DMS53 (cell line): ENCODE results near the gene EVI5.
"Not testable (repeated sequence)": the region's sequence is repeated elsewhere in the genome, so short reads cannot be mapped to it uniquely, and the experiment has no call there.

Source experiments
- DNase-seq: peaks from one replicate; lab custom pipeline; 2025; lab: John Stamatoyannopoulos, UW

Gene EVI5

DNA sequence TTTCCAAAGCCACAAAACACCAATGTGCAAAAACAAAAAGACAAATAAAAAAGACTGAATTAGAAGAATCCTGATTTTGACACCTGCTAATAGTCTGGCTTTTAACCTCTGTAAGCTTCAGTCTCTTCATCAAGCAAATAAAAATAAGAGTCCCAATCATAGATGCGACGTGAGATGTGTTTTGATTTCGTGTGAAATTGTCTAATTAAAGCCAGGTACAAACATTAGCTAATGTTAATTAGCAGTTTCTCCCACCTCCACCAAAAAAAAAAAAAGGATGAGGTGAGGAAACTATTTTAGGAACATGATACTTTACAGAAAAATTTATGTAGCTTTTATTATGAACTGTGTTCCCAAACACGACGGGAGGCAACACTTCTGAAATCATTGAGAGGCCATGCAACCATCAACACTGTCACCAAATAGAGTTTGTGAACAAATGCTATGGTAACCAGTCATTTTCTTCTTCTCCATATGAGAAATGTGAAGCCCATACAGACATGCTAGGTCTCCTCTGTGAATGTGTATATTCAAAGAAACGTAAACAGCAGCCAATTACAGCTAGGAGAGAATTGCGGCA, 6.7 kb upstream of the EVI5 start:
- no peak for DNase-seq

DNA sequence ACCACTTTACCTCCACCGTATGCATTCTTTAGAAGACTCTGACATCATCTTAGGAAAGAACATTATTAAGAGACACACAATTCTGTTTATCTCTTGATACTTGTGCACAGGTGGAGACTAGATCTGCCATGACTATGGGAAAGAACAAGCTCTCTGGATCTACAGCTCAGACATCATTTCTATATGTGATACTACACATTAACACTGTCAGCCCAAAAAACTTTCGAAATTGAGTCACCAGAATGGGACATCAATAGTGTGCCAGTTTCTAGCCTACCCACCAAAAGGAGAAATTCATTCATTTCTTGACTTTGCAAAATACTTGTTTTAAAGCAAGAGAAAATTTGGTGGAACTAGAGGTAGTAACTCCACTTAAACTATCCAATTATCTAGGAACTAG, 6.0 kb upstream of the EVI5 start:
- no peak for DNase-seq

- no peak for DNase-seq
These were observed 5.2 kb upstream of the EVI5 start for GRCh38 chr1:92790081-92790480.

DNA sequence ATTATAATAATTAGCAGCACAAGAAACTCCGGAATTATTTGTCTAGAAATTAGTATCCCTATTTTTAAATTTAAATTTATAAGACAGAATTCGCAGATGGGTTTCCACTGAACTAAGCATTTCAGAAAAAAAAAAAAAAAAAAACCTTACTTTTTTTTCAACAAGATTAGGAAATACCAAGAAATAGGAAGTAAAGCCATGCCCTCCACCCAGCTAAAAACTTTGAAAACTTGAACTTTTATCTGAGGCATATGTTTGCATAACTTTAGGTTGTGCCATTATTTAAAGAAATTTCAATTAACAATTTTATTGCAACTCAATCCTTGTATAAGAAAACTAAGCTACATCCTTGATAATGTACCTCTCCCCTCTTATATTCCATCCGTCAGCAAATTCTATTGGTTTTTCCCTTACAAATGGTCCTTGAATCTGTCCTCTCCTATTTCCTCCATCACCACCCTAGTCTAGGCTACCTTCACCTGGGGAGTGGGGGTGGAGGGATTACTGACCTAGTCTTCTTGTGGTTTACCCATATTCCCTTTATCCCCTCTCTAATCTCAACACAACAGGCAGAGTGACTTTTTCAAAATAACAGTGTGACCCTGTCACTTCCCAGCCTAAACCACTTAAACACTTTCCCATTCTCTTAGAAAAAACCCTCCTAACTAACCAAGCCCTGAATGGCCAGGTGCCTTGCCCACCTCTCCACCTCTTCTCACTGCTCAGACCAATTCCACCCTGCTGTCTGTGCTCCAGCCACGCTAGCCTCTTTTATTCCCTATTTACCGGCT, 1.4 kb upstream of the EVI5 start:
- DNase-seq, result no peak

DNA sequence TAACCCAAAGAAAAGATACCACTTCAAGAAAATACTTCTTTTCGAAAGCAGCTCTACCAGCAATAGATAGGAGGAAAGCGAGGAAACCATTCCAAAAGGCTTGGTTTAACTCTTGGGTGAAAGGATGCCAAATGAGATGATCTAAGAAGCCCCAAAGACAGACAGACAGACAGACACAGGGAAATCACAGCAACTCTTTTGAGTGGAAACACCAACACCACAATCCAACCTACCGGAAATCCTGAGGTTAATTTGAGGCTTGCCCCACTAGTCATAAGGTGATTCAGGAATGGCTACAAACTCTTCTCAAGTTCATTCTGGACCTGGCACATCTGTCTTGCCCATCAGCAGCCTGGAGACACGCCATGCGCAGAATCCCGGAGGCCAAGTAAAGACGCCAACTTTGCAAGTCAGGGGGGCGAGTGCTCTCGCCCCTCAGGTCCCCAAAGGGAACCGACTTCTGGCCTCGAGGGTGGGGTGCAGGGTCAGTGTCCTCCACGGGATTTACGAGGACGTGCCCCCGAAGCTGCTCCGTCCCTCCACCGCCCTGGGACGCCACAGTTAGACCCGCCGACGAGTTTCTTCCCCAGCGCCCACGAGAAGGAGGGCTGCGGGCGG, 778 bp downstream of the EVI5 start:
- peak; percentile 68 for DNase-seq

DNA sequence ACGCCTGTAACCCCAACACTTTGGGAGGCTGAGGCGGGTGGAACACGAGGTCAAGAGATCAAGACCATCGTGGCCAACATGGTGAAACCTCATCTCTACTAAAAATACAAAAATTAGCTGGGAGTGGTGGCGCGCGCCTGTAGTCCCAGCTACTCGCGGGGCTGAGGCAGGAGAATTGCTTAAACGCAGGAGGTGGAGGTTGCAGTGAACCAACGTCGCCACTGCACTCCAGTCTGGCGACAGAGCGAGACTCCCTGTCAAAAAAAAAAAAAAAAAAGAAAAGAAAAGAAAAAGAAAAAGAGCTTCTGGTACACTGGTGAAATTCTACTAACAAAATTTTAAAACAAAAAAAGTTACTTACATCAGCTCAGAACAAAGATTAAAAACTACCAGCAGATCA, 1.4 kb downstream of the EVI5 start:
- DNase-seq, result peak; percentile 27

GRCh38 chr1:92778376-92778775, 6.5 kb downstream of the EVI5 start:
- no peak for DNase-seq

DNA sequence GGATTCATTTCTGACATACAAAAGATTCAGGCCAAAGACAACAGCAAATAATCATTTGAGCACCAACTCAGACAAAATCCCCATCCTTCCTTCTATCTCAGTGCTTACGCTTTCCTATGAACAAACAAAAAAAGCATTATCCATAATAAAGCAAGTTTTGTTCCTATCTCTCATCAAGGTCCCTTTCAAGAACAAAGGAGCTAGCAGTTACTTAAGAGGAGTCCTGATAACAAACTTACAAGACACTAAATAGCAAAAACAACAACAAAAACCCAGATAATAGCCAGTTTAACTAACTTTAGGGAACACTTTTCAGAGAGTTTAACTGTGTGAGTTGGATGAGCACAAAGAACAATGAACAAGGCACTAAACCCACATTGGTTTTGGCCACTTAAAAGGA, 10.5 kb downstream of the EVI5 start:
- no peak for DNase-seq

- DNase-seq, result not testable (repeated sequence)
These were observed 11.2 kb downstream of the EVI5 start for GRCh38 chr1:92773749-92774148.

- no peak for DNase-seq
These were observed 15.1 kb downstream of the EVI5 start for GRCh38 chr1:92769856-92770255.

DNA sequence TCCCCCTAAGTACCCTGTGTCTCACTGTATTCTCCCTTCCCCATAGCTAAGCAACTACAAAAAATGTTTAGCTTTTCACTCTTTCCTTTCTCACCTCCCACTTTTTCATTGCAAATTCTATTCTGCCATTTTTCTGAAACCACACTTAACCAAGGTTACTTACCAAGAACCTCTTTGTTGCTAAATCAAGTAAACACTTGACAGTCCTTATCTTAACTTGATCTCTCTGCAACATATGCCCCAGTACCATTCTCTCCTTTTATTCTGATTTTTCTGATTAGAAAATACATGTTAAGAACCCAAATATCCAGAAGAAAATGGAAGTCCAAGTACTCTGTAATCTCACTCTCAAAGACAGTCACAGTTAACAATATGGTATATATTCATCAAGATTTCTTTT, 16.0 kb downstream of the EVI5 start:
- peak; percentile 44 for DNase-seq

GRCh38 chr1:92768296-92768695, 16.6 kb downstream of the EVI5 start:
- no peak for DNase-seq

DNA sequence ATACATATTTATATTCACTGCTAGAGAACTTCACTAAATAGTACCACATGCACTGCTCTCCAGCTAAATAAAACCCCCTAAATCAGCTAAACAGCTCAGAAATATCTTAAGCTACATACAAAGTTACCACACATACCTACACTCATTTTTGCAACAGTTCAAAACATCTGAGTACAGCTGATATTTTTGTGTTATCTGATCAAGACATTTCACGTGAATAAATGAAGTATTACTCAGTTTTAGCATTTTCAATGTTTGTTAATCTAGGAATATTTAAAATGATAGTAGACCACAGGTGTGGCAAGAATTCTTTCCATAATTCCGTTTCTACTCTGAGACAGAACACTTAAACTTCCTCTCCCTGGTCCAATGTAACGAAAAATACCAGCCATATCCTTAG, 20.8 kb downstream of the EVI5 start:
- DNase-seq, result no peak

- DNase-seq, result no peak
These were observed 22.6 kb downstream of the EVI5 start for GRCh38 chr1:92762355-92762754.

GRCh38 chr1:92759361-92759760, 25.5 kb downstream of the EVI5 start:
- DNase-seq, result no peak

- no peak for DNase-seq
These were observed 28.4 kb downstream of the EVI5 start for GRCh38 chr1:92756537-92756936.

DNA sequence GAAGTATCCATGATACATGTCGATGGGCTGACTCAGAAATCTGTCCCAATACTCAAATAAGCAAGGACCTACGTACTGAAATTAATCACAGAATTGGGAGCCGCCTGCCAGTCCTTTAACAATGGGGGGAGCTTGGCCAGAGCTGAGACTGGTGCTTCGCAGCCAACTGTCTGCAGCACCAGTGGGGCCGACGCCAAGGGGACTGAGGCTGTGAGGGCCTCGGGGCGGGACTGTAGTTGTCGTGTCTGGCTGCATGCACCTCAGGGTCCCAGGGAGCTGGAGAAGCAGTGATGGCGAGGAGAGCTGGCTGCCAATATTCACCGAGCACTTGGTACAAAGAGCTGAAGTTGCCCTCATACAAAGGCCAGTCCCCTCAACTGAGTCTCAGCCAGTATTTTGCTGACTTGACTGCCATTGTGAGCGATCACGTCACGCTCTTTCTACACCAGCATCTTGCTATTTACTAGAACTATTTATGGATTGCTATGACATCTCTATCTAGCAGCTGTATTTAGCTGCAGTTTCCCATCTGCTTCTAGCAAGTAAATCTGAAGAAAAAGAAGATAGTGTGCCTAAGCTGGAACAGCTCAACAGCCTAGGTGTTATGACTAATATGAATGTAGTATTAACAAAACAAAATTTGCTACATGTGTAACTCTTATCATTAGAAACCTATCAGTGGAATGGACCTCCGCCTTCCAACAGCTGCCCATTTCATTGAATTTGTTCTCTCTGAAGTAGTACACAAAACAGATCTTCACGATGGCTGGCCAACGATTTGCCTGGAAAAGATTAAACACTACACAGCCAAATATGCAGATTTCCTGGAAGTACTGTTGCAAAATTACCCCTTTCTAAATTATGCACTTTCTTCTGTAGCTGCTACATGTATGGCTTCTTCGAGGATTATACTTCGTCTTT, 29.1 kb downstream of the EVI5 start:
- DNase-seq, result no peak

GRCh38 chr1:92754719-92755050, 30.2 kb downstream of the EVI5 start:
- no peak for DNase-seq

DNA sequence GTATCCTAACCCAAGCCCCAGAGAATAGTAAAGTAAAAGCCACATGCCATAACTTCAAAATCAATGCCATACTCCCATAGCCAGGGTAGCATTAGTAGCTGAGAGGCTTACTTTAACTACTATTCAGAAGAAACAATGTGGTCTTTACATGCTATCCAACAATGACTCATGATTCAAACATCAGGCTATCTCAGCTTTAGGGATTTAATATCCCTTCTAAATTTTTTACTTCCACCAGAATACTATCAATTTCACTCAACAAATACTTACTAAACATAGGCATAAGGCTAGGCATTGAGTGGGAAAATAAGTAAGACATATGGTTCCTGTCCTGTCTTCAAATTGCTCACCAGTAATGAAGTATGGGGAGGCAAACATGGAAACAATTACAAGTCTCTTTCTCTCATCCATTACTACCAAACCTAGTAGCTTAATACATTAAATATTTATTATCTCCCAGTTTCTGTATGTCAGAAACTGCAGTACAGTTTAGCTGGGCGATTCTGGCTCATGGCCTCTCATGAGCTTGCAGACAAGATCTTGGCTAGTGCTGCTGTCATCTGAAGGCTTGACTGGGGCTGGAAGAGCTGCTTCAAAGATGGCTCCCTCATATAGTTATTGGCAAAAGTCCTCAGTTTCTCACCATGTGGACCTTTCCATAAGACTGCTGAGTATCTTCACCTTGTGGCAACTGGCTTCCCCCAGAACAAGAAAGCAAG, 30.7 kb downstream of the EVI5 start:
- DNase-seq, result no peak

- DNase-seq, result no peak
These were observed 32.2 kb downstream of the EVI5 start for GRCh38 chr1:92752719-92753118.

GRCh38 chr1:92749024-92749634, 35.8 kb downstream of the EVI5 start:
- peak; percentile 95 for DNase-seq
